GM19452 (cell line): Measurements from ENCODE around the gene MARF1.
A peak's percentile ranks its signal among the peaks of the same experiment; 100 is the strongest.
"Not testable (repeated sequence)": the region's sequence is repeated elsewhere in the genome, so short reads cannot be mapped to it uniquely, and the experiment has no call there.

Experiments used
- ATAC-seq: cut with Tn5 transposase; IDR thresholded peaks from one replicate; pipeline ENCODE4 v1.9.1; 2021; ENCODE audit not compliant: unreplicated experiment

MARF1 gene

DNA sequence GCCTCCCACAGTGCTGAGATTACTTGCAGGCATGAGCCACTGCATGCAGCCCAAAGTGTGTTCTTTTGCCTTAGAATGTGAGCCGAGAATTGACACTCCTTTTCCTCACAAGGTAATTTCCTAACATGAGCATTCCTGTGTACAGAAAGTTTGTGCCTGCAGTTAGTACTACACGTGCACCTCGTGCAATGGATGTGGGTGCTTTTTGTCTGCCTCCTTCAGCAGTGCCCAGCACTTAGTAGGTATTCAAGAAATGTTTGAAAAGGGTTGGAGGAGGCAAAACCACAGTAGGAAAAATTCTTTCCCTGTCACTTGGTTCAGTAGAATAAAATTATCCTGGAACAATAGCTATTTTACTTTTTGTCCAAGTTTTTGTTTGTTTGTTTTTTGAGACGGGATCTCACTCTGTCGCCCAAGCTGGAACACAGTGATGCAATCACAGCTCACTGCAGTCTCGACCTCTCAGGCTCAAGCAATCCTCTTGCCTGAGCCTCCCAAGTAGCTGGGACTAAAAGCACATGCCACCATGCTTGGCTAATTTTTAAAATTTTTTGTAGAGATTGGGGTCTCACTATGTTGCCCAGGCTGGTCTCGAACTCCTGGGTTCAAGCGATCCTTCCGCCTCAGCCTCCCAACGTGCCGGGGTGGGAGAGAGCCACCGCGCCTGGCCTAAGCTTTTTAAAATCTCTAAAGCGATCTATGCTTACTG lies 9.5 kb upstream of the MARF1 start:
- no peak for ATAC-seq

DNA sequence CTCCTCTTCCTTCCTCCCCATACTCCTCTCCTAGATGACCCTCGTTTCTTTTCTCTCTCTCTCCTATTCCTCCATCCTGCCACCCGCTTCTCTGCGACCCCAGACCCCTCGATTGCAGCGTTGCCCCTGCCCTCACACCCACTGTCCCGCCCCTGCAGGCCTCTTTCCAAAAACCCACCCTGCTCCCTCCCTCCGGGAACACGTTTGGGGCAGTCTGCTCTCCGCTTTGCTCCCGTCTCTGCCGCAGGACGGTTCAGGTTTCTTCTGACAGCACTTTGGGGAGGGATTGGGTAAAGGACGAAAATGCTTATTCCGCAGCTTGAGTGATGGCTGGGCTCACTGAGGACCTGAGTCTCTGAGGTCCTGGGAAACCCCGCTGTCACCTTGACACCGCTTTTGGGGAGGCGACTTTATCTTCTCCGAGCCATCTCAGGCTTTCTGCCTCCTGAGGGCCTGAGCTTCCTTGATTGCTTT lies 7.8 kb upstream of the MARF1 start:
- ATAC-seq = peak; percentile 24

DNA sequence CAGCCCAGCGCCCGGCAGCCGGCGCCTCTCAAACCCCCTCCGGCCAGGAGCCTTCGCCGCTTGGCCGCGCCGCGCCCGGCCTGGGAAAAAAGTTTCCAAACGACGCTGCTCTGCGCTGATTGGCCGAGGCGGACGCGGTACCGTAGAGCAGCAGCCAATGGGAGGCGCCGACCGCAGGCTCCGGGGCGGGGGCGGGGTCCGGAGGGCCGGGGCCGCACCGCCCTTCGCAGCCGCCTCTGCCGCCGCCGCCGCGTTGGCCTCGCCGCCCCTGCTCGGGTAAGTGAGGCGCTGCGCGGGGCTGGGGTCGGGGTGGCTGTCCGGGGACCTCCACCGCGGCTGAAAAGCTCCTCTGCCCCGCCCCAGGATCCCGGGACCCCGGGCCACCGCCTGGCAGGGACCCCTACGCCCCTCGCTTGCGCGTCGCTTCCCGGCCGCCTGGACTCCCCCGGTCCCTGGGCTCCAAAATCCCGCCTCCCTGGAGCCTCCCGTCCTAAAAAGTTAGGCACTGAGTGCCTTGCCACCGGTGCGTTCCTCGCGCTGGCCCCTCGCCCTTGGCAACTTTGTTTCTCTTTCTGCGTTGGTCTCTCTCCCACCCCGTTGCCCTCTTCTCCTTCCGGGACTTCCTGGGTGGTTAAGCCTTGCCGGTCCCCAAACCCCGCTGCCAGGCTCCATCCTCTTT lies 7.2 kb upstream of the MARF1 start, which contains the start of gene NDE1:
NDE1 (plus strand) TSS at position 227 of the 679 bp plus-strand sequence. CDS start 14,534 bp downstream, outside the sequence.
- ATAC-seq = peak; percentile 88

- peak; percentile 5 for ATAC-seq
Observed at GRCh38 chr16:15649727-15650018, 6.7 kb upstream of the MARF1 start.

GRCh38 chr16:15649311-15649710 lies 6.4 kb upstream of the MARF1 start:
- not testable (repeated sequence) for ATAC-seq

DNA sequence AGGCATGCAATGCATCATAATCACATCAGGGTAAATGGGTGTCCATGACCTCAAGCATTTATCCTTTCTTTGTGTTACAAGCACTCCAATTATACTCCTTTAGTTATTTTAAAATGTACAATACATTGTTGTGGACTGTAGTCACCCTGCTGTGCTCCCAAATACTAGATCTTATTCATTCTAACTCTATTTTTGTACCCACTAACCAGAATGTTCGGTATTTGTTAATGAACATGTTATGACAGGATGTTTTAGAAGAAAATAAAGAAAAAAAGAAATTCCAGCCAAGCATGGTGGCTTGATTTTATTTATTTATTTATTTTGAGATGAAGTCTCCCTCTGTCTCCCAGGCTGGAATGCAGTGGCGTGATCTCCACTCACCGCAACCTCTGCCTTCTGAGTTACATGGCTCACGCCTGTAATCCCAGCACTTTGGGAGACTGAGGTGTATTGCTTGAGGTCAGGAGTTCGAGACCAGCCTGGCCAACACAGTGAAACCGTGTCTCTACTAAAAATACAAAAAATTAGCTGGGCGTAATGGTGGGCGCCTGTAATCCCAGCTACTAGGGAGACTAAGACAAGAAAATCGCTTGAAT lies 5.3 kb upstream of the MARF1 start:
- no peak for ATAC-seq

GRCh38 chr16:15647294-15648014 lies 4.5 kb upstream of the MARF1 start:
- no peak for ATAC-seq

DNA sequence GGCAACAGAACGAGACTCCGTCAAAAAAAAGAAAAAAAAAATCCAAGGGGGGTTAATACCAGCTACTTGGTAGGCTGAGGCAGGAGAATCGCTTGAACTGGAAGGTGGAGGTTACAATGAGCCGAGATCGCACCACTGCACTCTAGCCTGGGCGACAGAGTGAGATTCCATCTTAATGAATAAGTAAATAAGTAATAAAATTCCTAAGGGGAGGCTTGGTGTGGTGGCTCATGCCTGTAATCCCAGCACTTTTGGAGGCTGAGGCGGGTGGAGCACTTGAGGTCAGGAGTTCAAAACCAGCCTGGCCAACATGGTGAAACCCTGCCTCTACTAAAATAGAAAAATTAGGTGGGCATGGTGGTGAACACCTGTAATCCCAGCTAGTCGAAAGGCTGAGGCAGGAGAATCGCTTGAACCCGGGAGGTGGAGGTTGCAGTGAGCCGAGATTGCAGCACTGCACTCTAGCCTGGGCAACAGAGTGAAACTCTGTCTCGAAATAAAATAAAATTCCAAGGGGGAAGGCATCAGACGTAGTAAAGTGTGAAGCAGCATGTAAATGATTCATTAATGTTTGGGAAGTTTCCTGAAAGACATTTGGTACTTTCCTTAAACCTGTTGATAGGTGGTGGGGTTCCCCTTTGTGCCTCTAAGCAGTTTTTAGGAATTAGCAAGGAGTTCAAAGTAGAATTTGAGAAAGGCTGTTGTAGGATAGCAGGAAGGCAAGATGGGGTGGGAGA lies 3.8 kb upstream of the MARF1 start:
- not testable (repeated sequence) for ATAC-seq

- not testable (repeated sequence) for ATAC-seq
Observed at GRCh38 chr16:15644962-15645465, 2.1 kb upstream of the MARF1 start.

DNA sequence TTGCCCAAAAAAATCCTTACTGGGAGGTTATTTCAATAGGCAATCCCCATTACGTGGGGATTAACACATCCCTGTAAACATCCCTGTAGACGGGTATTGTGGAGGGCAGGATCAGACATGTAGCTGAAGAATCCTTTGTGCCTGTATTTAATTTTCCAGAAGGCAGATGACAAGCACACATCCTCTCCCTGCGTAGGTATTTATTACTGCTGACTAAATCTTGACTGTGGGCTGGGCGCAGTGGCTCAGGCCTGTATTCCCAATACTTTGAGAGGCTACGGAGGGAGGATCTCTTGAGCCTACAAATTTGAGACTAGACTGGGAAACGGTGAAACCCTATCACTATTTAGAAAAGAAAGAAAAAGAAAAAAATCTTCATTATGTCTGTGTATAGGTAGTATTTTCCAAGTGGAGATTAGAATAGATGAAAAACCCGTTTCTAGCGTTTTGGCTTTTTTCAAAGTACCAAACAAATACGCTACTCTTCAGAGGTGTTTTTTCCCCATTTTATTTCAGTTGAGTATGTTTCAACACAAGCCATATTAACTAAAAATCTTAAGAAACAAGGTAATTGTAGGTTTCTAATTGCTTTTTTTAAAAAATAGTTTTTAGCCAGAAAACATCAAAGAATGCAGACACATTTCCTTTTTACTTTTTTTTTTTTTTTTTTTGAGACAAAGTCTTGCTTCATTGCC lies 1.5 kb upstream of the MARF1 start:
- no peak for ATAC-seq

- no peak for ATAC-seq
Observed at GRCh38 chr16:15643946-15644250, 944 bp upstream of the MARF1 start.

DNA sequence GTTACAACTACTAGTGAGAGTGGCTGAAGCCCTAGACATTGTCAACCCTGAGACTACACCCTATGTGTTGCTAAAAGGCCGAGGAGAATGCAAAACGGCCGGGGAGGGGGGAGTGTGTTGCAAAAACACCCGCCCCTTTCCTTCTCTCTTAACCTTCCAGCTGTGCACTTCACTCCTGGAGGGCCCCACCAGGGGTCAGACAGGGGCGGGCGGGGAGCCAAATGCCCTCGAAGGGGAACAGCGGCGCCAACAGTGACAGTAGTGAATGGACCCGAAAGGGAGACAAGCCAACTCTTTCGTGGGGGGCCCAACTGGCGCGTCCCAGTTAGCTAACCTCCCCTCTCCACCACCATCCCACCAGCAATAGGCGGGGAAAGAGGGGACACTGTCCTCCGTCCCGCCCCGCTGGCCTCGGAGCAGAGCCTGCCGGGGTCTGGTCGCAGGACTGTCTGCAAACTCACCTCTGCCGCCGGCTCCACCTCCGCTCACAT lies 352 bp downstream of the MARF1 start:
- ATAC-seq = peak; percentile 59

- ATAC-seq = no peak
Observed at GRCh38 chr16:15641753-15642556, 999 bp downstream of the MARF1 start.

DNA sequence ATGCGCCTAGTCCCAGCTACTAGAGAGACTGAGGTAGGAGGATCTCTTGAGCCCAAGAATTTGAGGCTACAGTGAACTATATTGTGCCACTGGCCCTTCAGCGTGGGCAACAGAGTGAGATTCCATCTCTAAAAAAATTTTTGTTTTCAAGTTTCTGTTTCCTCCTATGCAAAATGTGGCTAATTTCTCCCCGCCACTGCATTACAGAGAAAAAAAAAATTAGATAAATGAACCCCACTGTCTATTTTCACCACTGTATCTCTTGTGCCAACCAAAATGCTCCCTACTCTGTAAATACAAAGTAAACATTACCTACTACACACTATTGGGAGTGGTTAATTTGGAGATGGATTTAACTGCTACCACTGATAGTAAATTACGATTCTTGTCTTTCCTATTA lies 2.0 kb downstream of the MARF1 start:
- ATAC-seq = no peak

DNA sequence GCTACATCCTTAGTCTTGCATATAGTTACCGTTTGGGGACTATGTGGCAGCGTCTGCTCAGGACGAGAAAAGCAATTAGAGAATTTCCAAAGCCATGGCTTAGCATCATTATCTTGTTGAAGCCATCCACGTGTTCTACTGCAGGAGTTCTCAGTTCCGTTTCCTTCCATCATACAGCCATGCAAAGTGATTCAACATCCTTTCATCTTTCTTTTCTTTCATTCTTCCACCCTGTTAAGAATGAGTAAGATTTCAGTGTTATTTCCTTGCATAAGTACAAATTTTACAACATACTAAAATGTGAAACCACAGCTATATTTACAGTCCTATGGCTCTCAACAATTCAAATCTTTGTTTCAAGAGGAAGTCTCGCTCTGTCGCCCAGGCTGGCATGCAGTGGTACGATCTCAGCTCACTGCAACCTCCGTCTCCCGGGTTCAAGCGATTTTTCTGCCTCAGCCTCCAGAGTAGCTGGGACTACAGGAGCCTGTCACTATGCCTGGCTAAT lies 3.8 kb downstream of the MARF1 start:
- no peak for ATAC-seq

- ATAC-seq = no peak
Observed at GRCh38 chr16:15636392-15636873, 6.5 kb downstream of the MARF1 start.

- no peak for ATAC-seq
Observed at GRCh38 chr16:15635926-15636325, 7.0 kb downstream of the MARF1 start.

DNA sequence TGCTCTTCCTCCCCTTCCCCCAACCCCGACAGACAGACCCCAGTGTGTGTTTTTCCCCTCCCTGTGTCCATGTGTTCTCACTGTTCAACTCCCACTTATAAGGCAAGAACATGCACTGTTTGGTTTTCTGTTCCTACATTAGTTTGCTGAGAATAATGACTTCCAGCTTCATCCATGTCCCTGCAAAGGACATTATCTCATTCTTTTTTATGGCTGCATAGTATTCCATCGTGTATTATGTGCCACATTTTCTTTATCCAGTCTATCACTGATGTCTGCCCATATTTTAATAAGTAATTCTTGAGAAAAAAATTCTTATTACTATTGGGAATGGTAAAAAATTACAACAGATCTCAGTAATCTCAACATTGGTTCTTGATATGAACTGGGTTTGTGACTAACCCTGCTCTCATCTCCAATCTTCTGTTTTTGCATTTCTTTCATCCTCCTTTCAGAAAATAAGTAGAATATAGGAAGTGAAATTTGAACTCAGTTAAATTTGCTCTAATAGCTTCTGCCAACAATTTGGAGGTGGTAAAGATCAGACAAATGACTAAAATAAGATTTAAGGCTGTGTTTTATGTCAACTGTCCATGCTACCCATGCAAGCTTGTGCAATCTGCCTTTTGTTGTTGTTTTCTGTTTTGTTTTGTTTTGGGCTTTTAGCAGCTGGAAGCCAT lies 11.1 kb downstream of the MARF1 start:
- no peak for ATAC-seq
